ENCODE results near the gene HTRA3.

GRCh38 chr4:8261851-8262535 is 7.6 kb upstream of the HTRA3 start:
- no peak for TF ChIP-seq CTCF (IDR thresholded peaks at IDR 0.05)
- TF ChIP-seq POLR2A (IDR thresholded peaks at IDR 0.05): no peak

Data from uterus (tissue), 2 donors.